Gastroesophageal sphincter (tissue), 3 donors: ENCODE data around the gene PLCH2.

Source experiments
- POLR2A ChIP-seq, 2 donors: fragments of 450-650 bp; IDR thresholded peaks; one replicate each; pipeline ENCODE4 v1.6.1; 2017; ENCODE audit warnings: antibody characterized with exemption in 2 of 2, mild to moderate bottlenecking in 2 of 2, moderate library complexity in 1 of 2
- TF ChIP-seq, protein P1 (sequence below), 4 experiments: fragments of 200-600 bp in 2 of 4; fragments of 450-650 bp in 2 of 4; sonication (generic) in 1 of 4; IDR thresholded peaks; one replicate each; pipeline ENCODE4 v1.5.1; 2017 to 2019; ENCODE audit warnings: antibody characterized with exemption in 4 of 4, mild to moderate bottlenecking in 2 of 4, moderate library complexity in 2 of 4

DNA sequence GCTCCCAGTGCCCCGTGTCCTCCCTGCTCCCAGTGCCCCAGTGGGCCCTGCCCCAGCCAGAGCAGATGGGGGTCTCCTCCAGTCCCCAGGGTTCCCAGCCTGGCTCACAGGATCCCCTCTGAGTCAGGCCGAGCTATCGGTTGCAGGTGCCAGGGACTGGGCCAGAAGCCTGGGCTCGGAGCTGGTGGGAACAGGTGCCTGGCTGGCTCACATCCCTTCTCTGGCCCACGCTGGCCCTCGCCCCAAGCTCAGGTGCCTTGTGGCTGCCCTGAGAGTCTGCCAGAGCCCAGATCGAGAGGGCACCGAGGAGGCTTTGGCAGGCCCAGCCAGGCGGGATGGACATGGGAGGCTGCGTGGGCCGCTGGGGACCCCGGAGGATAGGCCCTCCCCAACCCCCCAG lies 18.9 kb downstream of the PLCH2 start:
- no peak for TF ChIP-seq POLR2A (IDR thresholded peaks at IDR 0.05)
- TF ChIP-seq, protein P1, sequence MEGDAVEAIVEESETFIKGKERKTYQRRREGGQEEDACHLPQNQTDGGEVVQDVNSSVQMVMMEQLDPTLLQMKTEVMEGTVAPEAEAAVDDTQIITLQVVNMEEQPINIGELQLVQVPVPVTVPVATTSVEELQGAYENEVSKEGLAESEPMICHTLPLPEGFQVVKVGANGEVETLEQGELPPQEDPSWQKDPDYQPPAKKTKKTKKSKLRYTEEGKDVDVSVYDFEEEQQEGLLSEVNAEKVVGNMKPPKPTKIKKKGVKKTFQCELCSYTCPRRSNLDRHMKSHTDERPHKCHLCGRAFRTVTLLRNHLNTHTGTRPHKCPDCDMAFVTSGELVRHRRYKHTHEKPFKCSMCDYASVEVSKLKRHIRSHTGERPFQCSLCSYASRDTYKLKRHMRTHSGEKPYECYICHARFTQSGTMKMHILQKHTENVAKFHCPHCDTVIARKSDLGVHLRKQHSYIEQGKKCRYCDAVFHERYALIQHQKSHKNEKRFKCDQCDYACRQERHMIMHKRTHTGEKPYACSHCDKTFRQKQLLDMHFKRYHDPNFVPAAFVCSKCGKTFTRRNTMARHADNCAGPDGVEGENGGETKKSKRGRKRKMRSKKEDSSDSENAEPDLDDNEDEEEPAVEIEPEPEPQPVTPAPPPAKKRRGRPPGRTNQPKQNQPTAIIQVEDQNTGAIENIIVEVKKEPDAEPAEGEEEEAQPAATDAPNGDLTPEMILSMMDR (IDR thresholded peaks at IDR 0.05): no peak
